Esophagus muscularis mucosa (tissue), 4 donors: ENCODE data around the gene SYPL2. TPM values are rescaled to one million over a fixed set of nuclear protein-coding genes. Genes with fewer than 3 reads are reported as not detected.

Experiments
- DNase-seq: peaks from one replicate; pipeline ENCODE4 v3.0.0-alpha.2; 2017; ENCODE audit errors: extremely low spot score
- H3K27ac ChIP-seq, 4 donors: fragments of 200-600 bp; sonication (generic); replicated peaks in 1 of 4; 1 replicate in 3 of 4; 2 replicates in 1 of 4; pipeline ENCODE4 v1.5.1; 2016 to 2019; ENCODE audit warnings: mild to moderate bottlenecking in 1 of 4
- H3K27me3 ChIP-seq, 4 donors: fragments of 200-600 bp; sonication (generic); one replicate each; pipeline versions ENCODE4 v1.5.1 to v1.6.0; 2016 to 2019
- H3K36me3 ChIP-seq, 4 donors: fragments of 200-600 bp; sonication (generic); one replicate each; pipeline ENCODE4 v1.5.1; 2016 to 2019
- H3K4me1 ChIP-seq, 4 donors: fragments of 200-600 bp; sonication (generic); one replicate each; pipeline ENCODE4 v1.5.1; 2016 to 2019
- H3K4me3 ChIP-seq, 4 donors: fragments of 200-600 bp; sonication (generic); 1 replicate in 2 of 4; 2 replicates in 2 of 4; pipeline ENCODE4 v1.5.1; 2016 to 2019; ENCODE audit warnings: mild to moderate bottlenecking in 4 of 4, moderate library complexity in 1 of 4
- H3K9me3 ChIP-seq, 4 donors: fragments of 200-600 bp; sonication (generic); 1 replicate in 3 of 4; 2 replicates in 1 of 4; pipeline ENCODE4 v1.5.1; 2016 to 2019
- CTCF ChIP-seq, 3 experiments: fragments of 200-600 bp in 2 of 3; fragments of 450-650 bp in 1 of 3; sonication (generic) in 2 of 3; IDR thresholded peaks; one replicate each; pipeline ENCODE4 v1.5.1; 2017 to 2019; ENCODE audit warnings: antibody characterized with exemption in 3 of 3, mild to moderate bottlenecking in 2 of 3, moderate library complexity in 1 of 3
- EP300 ChIP-seq: sonication (generic); formaldehyde crosslinking; IDR thresholded peaks from one replicate; pipeline ENCODE4 v1.6.1; 2017; ENCODE audit warnings: antibody characterized with exemption
- POLR2A ChIP-seq: fragments of 450-650 bp; IDR thresholded peaks from one replicate; pipeline ENCODE4 v1.6.1; 2017; ENCODE audit warnings: antibody characterized with exemption, moderate library complexity, mild to moderate bottlenecking, low read depth
- POLR2AphosphoS5 ChIP-seq, 2 donors: sonication (generic); formaldehyde crosslinking; IDR thresholded peaks; one replicate each; pipeline ENCODE4 v1.6.1; 2017; ENCODE audit warnings: antibody characterized with exemption in 2 of 2
- WGBS: methylation state at CpG from one replicate; pipeline ENCODE4 v1.1.5; 2018; 5-methylcytosine and 5-hydroxymethylcytosine counted together
- intact Hi-C: fragments of 100-400 bp; cut with DNase I; formaldehyde crosslinking; loops from one replicate; pipeline ENCODE4 v1.15.1; 2023
- total RNA-seq, 4 donors: library from RNA; depleted of rRNA; stranded (reverse); fragments of >200 nt; gene quantifications; one replicate each; pipeline versions ENCODE4 v1.1.0 to v1.2.1, GENCODE V29; 2016

The SYPL2 gene
- total RNA-seq, 4 donors from 2014 or later = 2.7 to 8.0 (median 4.6) TPM

GRCh38 chr1:109531380-109531779 is 65.0 kb downstream of the SYPL2 start:
- TF ChIP-seq EP300 (no peak), CTCF (IDR thresholded peaks at IDR 0.05) (no peak), POLR2AphosphoS5 (IDR thresholded peaks at IDR 0.05) (no peak), POLR2A (no peak)
- intact Hi-C loops = loop anchor here (5.0 kb wide), 1 partner anchor 104 kb away; the partner anchor contains the start of gene PSMA5
- WGBS = 88% methylated on average over 4 of the region's 4 CpGs
- Histone ChIP-seq H3K4me1 (peaks cover 27 to 42% (median 28%) of the 10 kb centered on the region in 4 donors), H3K9me3 (no peaks in the 10 kb centered on the region), H3K4me3 (no peak overlapping the region), H3K27ac (no peak overlapping the region), H3K36me3 (no peaks in the 10 kb centered on the region), H3K27me3 (no peaks in the 10 kb centered on the region)
- DNase-seq = no peak

Other genes starting within 250 kb of the SYPL2 start
- 10 to 100 TPM in 2 of 4 donors, 1 to 10 TPM in 2; 7.8 to 20.4 (median 10.5) TPM for gene CELSR2, start 217.0 kb upstream of the SYPL2 start, total RNA-seq
- gene PSRC1, start 183.4 kb upstream of the SYPL2 start, total RNA-seq = 10 to 100 TPM in 1 of 4 donors, 1 to 10 TPM in 3; 5.3 to 12.5 (median 6.4) TPM
- not detected for gene MYBPHL, start 159.5 kb upstream of the SYPL2 start, total RNA-seq
- 100 to 1,000 TPM in 3 of 4 donors, 10 to 100 TPM in 1; 92.6 to 136 (median 134) TPM for gene SORT1, start 68.6 kb upstream of the SYPL2 start, total RNA-seq
- 10 to 100 TPM; 15.8 to 29.8 (median 27.4) TPM for gene PSMA5, start 40.1 kb upstream of the SYPL2 start, total RNA-seq
- gene ATXN7L2, start 17.4 kb downstream of the SYPL2 start, total RNA-seq = 1 to 10 TPM; 2.2 to 3.3 (median 2.7) TPM
- gene CYB561D1, start 27.5 kb downstream of the SYPL2 start, total RNA-seq = 10 to 100 TPM in 2 of 4 donors, 1 to 10 TPM in 2; 6.2 to 16.4 (median 8.2) TPM
- 10 to 100 TPM in 2 of 4 donors, 1 to 10 TPM in 2; 8.4 to 23.7 (median 14.0) TPM for gene AMIGO1, start 43.2 kb downstream of the SYPL2 start, total RNA-seq
- gene GPR61, start 73.3 kb downstream of the SYPL2 start, total RNA-seq = not detected
- gene GNAI3, start 82.1 kb downstream of the SYPL2 start, total RNA-seq = 1 to 10 TPM; 5.9 to 7.2 (median 6.6) TPM
- gene GNAT2, start 153.1 kb downstream of the SYPL2 start, total RNA-seq = under 1 TPM in 1 of 4 donors, not detected in 3; 0.33 TPM
- gene AMPD2, start 153.3 kb downstream of the SYPL2 start, total RNA-seq = 10 to 100 TPM; 23.7 to 38.8 (median 33.2) TPM
- gene GSTM4, start 189.6 kb downstream of the SYPL2 start, total RNA-seq = 10 to 100 TPM; 33.1 to 43.1 (median 39.1) TPM
- 10 to 100 TPM; 19.9 to 59.0 (median 39.3) TPM for gene GSTM2, start 201.5 kb downstream of the SYPL2 start, total RNA-seq
- 10 to 100 TPM in 1 of 4 donors, not detected in 3; 23.1 TPM for gene GSTM1, start 221.3 kb downstream of the SYPL2 start, total RNA-seq
- 1 to 10 TPM; 4.2 to 7.6 (median 6.0) TPM for gene GSTM5, start 245.7 kb downstream of the SYPL2 start, total RNA-seq